ENCODE data around the gene GALNT16. TPM values are rescaled to one million over a fixed set of nuclear protein-coding genes. Genes with fewer than 3 reads are reported as not detected.
A peak's percentile ranks its signal among the peaks of the same experiment; 100 is the strongest.

Gene GALNT16
- total and polyA plus RNA-seq, 11 donors, result 17.0 to 81.6 (median 51.3) TPM

DNA sequence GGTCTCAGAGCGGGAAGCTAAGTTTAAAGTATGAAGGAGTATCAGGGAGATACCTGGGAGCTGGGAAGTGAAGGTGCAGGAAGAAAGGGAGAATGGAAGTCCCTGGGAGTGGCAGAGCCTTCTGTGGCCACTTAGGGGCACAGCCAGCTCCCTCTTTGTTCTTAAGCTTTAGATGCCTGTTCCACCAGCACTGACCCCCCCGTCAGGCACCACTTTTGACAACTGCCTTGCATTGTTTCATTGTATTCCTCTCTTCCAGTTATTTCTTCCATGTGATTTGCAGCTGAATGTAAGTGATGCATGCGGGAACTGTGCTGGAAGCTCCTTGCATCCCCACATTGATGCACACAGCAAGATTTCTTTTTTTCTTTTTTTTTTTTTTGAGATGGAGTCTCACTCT is 2.6 kb downstream of the GALNT16 start:
- ATAC-seq, result no peak
- 68 to 71% (median 69%) methylated on average over 3 of the region's 3 CpGs for WGBS, 4 donors
- Histone ChIP-seq H3K4me3 (no peak overlapping the region), H3K4me1 (peaks cover 2 to 85% (median 41%) of the 10 kb centered on the region in 12 donors), H3K9me3 (no peaks in the 10 kb centered on the region), H3K27ac (peak overlapping the region in 8 of 12 donors; percentile 44 to 90 (median 86)), H3K27me3 (peaks cover 0 to 60% (median 0%) of the 10 kb centered on the region in 9 donors), H3K36me3 (no peaks in the 10 kb centered on the region)
- TF ChIP-seq, protein P1, sequence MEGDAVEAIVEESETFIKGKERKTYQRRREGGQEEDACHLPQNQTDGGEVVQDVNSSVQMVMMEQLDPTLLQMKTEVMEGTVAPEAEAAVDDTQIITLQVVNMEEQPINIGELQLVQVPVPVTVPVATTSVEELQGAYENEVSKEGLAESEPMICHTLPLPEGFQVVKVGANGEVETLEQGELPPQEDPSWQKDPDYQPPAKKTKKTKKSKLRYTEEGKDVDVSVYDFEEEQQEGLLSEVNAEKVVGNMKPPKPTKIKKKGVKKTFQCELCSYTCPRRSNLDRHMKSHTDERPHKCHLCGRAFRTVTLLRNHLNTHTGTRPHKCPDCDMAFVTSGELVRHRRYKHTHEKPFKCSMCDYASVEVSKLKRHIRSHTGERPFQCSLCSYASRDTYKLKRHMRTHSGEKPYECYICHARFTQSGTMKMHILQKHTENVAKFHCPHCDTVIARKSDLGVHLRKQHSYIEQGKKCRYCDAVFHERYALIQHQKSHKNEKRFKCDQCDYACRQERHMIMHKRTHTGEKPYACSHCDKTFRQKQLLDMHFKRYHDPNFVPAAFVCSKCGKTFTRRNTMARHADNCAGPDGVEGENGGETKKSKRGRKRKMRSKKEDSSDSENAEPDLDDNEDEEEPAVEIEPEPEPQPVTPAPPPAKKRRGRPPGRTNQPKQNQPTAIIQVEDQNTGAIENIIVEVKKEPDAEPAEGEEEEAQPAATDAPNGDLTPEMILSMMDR (IDR thresholded peaks at IDR 0.05), result no peak
- TF ChIP-seq POLR2A (IDR thresholded peaks at IDR 0.05), result no peak
- DNase-seq, result no peak
- intact Hi-C loops (cut with DNase I), result loop anchor here in 5 of 10 donors (5.0 to 10.0 kb wide), 3 partner anchors 55 to 85 kb away; no protein-coding TSS in a partner anchor

DNA sequence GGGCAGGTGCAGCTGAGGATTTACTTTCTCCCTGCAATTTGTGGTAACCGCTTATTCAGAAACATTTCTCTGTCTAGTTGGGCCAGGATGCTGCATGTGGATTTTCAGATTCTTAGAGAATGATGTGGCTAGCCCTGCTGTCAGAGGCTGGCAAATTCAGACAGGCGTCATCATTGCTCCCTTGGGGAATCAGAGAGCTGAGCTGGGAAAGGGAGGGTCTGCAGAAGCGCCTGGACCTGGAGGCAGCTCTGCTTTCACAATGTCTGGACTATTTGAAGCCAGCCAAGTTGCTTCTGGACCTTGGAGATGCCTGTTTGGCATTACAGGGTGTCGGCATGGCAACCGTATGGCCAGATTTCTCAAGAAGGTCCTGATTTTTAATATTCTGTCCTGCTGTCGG is 3.4 kb downstream of the GALNT16 start:
- DNase-seq, result peak in 4 of 5 donors; percentile 42 to 82 (median 64)
- WGBS, 4 donors, result 54 to 75% (median 60%) methylated on average over 6 of the region's 6 CpGs
- H3K4me1 ChIP-seq, result peaks cover 2 to 93% (median 48%) of the 10 kb centered on the region in 12 donors
- intact Hi-C loops (cut with DNase I), result loop anchor here in 5 of 10 donors (5.0 to 10.0 kb wide), 3 partner anchors 54 to 84 kb away; no protein-coding TSS in a partner anchor
- peak in 3 of 4 donors; percentile 22 to 39 (median 30) for ATAC-seq
- peaks cover 0 to 53% (median 0%) of the 10 kb centered on the region in 9 donors for H3K27me3 ChIP-seq
- peak overlapping the region in 2 of 12 donors; percentile 2 to 6 for H3K4me3 ChIP-seq
- H3K9me3 ChIP-seq, result no peaks in the 10 kb centered on the region
- no peak for TF ChIP-seq POLR2A (IDR thresholded peaks at IDR 0.05)
- TF ChIP-seq, protein P1 (IDR thresholded peaks at IDR 0.05), result no peak
- H3K27ac ChIP-seq, result peak overlapping the region in 10 of 12 donors; percentile 32 to 88 (median 59)
- H3K36me3 ChIP-seq, result no peaks in the 10 kb centered on the region

DNA sequence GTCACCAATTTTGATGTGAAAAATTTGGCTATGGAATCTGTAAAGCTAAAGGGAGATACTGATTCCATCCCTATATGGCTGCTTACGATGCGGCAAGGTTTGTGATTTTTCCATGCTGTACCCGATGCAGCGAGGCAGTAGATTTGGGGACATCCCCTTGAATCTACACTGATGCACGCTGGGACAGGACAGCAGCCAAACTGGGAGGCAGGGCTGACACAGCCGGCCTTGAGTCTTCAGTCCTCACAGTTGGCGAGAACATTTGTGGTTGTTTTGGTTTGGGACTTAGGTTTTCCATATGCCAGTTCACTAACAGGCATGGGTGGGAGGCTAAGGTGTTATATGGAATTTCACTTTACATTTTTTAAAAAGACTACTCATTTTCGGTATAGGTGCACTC is 3.8 kb downstream of the GALNT16 start:
- H3K27me3 ChIP-seq, result peaks cover 0 to 51% (median 0%) of the 10 kb centered on the region in 9 donors
- TF ChIP-seq, protein P1 (IDR thresholded peaks at IDR 0.05), result no peak
- no peak for TF ChIP-seq POLR2A (IDR thresholded peaks at IDR 0.05)
- intact Hi-C loops (cut with DNase I), result loop anchor here in 5 of 10 donors (5.0 to 10.0 kb wide), 3 partner anchors 54 to 84 kb away; no protein-coding TSS in a partner anchor

DNA sequence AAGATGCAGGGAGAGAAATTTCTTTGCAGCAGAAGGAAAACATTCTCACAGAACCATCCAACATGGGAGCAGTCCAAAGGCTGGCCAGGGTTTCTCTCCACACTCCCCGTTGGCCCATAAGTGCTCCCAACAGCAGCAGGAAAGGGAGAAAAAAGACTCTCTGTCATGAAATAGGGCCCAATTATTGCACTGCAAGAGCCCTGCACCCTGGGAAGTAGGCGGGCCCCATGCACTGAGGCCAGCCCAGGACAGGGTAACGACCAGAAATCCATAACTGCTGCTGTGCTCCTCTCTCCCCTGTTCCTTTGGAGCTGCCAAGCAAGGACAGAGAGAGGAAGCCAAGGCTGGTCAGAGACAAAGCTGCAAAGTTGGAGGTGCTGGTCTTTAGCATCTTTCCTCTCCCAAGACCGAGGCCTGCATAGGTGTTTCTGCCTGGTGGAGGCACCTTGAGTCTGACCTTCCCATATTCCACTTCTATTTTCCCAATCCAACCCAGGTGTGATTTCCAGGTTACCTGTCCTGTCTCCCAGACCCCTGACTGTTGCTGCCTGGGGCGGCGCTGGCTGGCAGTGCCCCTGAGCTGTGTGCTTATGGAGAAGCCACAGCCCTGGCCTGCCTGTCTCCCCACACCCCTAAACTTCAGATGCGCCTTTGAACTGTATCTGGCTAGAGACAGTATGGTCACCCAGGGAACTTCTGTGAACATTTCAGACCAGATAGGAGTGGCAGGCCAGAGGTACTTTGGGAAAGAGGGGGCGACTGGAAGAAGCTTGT is 6.8 kb downstream of the GALNT16 start:
- 82 to 87% (median 83%) methylated on average over 8 of the region's 8 CpGs for WGBS, 4 donors
- no peak for TF ChIP-seq POLR2A (IDR thresholded peaks at IDR 0.05)
- TF ChIP-seq, protein P1 (IDR thresholded peaks at IDR 0.05), result no peak
- Histone ChIP-seq H3K27ac (peak overlapping the region in 4 of 12 donors; percentile 5 to 22 (median 16)), H3K4me1 (peaks cover 2 to 91% (median 58%) of the 10 kb centered on the region in 12 donors), H3K27me3 (peaks cover 0 to 22% (median 0%) of the 10 kb centered on the region in 9 donors), H3K4me3 (no peak overlapping the region), H3K36me3 (no peaks in the 10 kb centered on the region), H3K9me3 (no peaks in the 10 kb centered on the region)
- intact Hi-C loops (cut with DNase I), result loop anchor here in 2 of 10 donors (2.0 to 10.0 kb wide), 2 partner anchors 48 to 78 kb away; no protein-coding TSS in a partner anchor
- ATAC-seq (no peak), DNase-seq (no peak)

More for the DNA sequence above, 3.8 kb downstream of the GALNT16 start:
- H3K4me3 ChIP-seq, result peak overlapping the region in 2 of 12 donors; percentile 2 to 6
- ATAC-seq, result no peak
- peaks cover 2 to 94% (median 51%) of the 10 kb centered on the region in 12 donors for H3K4me1 ChIP-seq
- no peaks in the 10 kb centered on the region for H3K9me3 ChIP-seq
- DNase-seq, result peak in 4 of 5 donors; percentile 32 to 61 (median 44)
- WGBS, 4 donors, result 45 to 54% (median 48%) methylated on average over 8 of the region's 8 CpGs
- H3K27ac ChIP-seq, result peak overlapping the region in 10 of 12 donors; percentile 32 to 88 (median 56)
- no peaks in the 10 kb centered on the region for H3K36me3 ChIP-seq

Measured in heart left ventricle (tissue), 16 donors.